Measurements from ENCODE around the gene CTPS2.

DNA sequence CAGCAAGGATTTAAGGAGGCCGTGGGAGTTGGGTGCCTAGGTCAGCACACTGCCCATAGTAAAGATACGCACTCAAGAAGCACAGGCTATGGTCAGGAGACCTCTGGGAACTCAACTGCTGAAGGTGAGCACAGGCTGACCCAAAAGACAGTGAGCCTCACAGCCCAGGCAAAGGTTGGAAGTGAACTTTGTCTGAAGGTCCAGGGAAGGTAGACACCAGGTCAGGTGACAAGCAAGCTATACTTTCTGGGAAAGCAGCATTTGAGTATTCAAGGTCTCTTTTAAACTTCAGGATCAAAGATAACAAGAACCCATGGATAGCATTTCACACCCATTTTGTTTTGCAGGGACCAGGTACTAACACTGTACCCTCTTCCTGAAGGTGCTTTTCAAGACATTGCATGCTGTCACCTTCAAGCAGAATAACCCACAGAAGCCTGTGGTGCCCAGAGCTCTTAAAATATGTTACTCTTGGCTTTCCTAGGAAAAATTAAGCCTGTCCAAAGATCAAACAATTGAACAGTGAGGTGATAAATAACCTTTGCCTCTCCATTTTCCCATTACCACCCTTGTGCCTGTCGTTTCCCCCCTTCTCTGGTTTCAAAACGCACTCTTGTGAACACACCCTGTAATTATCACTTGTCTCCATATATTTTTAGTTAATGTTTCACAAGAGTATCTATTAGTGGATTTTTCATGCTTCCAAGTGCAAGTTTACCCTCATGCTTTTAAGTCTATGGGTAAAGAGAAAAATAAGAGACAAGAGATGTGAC lies 65.9 kb downstream of the CTPS2 start:
- TF ChIP-seq, protein P1, sequence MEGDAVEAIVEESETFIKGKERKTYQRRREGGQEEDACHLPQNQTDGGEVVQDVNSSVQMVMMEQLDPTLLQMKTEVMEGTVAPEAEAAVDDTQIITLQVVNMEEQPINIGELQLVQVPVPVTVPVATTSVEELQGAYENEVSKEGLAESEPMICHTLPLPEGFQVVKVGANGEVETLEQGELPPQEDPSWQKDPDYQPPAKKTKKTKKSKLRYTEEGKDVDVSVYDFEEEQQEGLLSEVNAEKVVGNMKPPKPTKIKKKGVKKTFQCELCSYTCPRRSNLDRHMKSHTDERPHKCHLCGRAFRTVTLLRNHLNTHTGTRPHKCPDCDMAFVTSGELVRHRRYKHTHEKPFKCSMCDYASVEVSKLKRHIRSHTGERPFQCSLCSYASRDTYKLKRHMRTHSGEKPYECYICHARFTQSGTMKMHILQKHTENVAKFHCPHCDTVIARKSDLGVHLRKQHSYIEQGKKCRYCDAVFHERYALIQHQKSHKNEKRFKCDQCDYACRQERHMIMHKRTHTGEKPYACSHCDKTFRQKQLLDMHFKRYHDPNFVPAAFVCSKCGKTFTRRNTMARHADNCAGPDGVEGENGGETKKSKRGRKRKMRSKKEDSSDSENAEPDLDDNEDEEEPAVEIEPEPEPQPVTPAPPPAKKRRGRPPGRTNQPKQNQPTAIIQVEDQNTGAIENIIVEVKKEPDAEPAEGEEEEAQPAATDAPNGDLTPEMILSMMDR (IDR thresholded peaks at IDR 0.05) = no peak
- TF ChIP-seq ZFX (IDR thresholded peaks at IDR 0.05; ENCODE audit: borderline replicate concordance) = no peak

Measured in 22Rv1 (cell line).